ENCODE data around the gene SELL. TPM values are rescaled to one million over a fixed set of nuclear protein-coding genes. Genes with fewer than 3 reads are reported as not detected.
"Not testable (repeated sequence)": the region's sequence is repeated elsewhere in the genome, so short reads cannot be mapped to it uniquely, and the experiment has no call there.

The SELL gene
- total and polyA plus RNA-seq, 5 donors from 2014 or later = 370 to 2,165 (median 1,933) TPM

DNA sequence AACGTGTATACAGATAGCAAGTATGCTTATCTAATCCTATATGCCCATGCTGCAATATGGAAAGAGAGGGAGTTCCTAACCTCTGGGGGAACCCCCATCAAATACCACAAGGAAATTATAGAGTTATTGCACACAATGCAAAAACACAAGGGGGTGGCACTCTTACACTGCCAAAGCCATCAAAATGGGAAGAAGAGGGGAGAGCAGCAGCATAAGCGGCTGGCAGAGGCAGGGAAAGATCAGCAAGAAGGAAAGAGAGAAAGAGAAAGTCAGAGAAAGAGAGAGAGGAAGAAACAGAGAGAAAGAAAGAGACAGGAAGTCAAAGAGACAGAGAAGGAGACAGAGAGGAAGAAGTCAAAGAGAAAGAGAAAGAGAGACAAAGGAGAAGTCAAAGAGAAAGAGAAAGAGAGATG is 44.2 kb downstream of the SELL start:
- Mint-ChIP-seq H3K27ac (peak overlapping the region; percentile 94 to 100 (median 98)), H3K36me3 (peaks cover 32% of the 10 kb centered on the region), H3K4me3 (peak overlapping the region; percentile 55 to 86 (median 76)), H3K4me1 (peaks cover 19 to 92% (median 61%) of the 10 kb centered on the region in 4 donors), H3K9me3 (peaks cover 0 to 10% (median 0%) of the 10 kb centered on the region in 7 donors)
- Histone ChIP-seq H3K27ac (ENCODE audit: insufficient read depth, low read length, poor library complexity, severe bottlenecking) (peak overlapping the region; percentile 73), H3K4me3 (ENCODE audit: low read depth, low read length) (peak overlapping the region; percentile 68), H3K4me1 (ENCODE audit: control insufficient read depth, insufficient read depth, low read length, poor library complexity, severe bottlenecking) (peaks cover 32% of the 10 kb centered on the region)
- not testable (repeated sequence) for H3K27me3 Mint-ChIP-seq; H3K9me3 ChIP-seq (ENCODE audit: control insufficient read depth in 2 of 2, low read length in 2 of 2); H3K36me3 ChIP-seq (ENCODE audit: control insufficient read depth, insufficient read depth, low read length); H3K27me3 ChIP-seq (ENCODE audit: control insufficient read depth, insufficient read depth, low read length)
- peak; percentile 70 to 78 for ATAC-seq (ENCODE audit: low read depth in 2 of 2)
- peak in 2 of 3 donors; percentile 43 to 70 for DNase-seq

DNA sequence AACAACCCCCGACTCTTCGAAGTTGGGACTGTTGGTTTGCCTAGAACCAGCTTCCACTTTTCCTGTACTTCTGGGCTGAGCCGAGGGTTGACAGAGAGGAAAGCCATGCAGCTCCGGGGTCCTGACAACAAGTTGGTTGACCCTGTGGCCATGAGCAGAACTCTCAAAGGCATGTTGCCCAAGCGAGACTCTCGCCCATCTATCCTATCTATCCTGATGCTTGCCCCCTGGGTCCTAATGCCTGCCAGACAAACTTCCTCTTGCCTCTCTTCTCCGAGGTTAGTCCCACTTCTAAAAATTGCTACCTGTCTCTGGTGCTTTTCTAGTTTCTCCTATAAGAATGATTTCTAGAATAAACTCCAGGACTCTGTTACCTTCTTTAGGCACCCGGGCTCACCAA is 48.7 kb downstream of the SELL start:
- Mint-ChIP-seq H3K9me3 (peaks cover under 1 to 11% (median 4%) of the 10 kb centered on the region in 7 donors), H3K27ac (peak overlapping the region; percentile 61 to 88 (median 74)), H3K36me3 (peaks cover 38% of the 10 kb centered on the region), H3K4me3 (peak overlapping the region; percentile 78 to 88 (median 84)), H3K4me1 (peaks cover 35 to 92% (median 63%) of the 10 kb centered on the region in 4 donors)
- Histone ChIP-seq H3K4me3 (ENCODE audit: low read depth, low read length) (peak overlapping the region; percentile 57), H3K4me1 (ENCODE audit: control insufficient read depth, insufficient read depth, low read length, poor library complexity, severe bottlenecking) (peaks cover 35% of the 10 kb centered on the region)
- H3K9me3 ChIP-seq (ENCODE audit: control insufficient read depth in 2 of 2, low read length in 2 of 2); H3K27ac ChIP-seq (ENCODE audit: insufficient read depth, low read length, poor library complexity, severe bottlenecking); ATAC-seq (ENCODE audit: low read depth in 2 of 2); H3K27me3 ChIP-seq (ENCODE audit: control insufficient read depth, insufficient read depth, low read length); H3K36me3 ChIP-seq (ENCODE audit: control insufficient read depth, insufficient read depth, low read length); H3K27me3 Mint-ChIP-seq; DNase-seq: not testable (repeated sequence)

- H3K4me3 Mint-ChIP-seq = not testable (repeated sequence)
- H3K27ac Mint-ChIP-seq = peak overlapping the region; percentile 82 to 98 (median 85)
These were observed 50.4 kb downstream of the SELL start for GRCh38 chr1:169661066-169661465.

DNA sequence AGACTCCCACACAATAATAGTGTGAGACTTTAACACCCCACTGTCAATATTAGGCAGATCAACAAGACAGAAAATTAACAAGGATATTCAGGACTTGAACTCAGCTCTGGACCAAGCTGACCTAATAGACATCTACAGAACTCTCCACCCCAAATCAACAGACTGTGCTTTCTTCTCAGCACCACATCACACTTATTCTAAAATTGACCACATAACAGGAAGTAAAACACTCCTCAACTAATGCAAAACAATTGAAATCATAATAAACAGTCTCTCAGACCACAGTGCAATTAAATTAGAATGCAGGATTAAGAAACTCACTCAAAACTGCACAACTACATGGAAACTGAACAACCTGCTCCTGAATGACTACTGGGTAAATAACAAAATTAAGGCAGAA is 52.6 kb downstream of the SELL start:
- peak in 1 of 3 donors; percentile 47 for DNase-seq
- H3K4me3 ChIP-seq (ENCODE audit: low read depth, low read length) = peak overlapping the region; percentile 59
- peaks cover 43% of the 10 kb centered on the region for H3K4me1 ChIP-seq (ENCODE audit: control insufficient read depth, insufficient read depth, low read length, poor library complexity, severe bottlenecking)
- Mint-ChIP-seq H3K4me1 (peaks cover 39 to 95% (median 59%) of the 10 kb centered on the region in 4 donors), H3K27ac (peak overlapping the region; percentile 82 to 98 (median 85)), H3K4me3 (peak overlapping the region; percentile 67 to 85 (median 71)), H3K36me3 (peaks cover 31% of the 10 kb centered on the region), H3K9me3 (peaks cover 2 to 19% (median 6%) of the 10 kb centered on the region in 7 donors)
- not testable (repeated sequence) for H3K36me3 ChIP-seq (ENCODE audit: control insufficient read depth, insufficient read depth, low read length); ATAC-seq (ENCODE audit: low read depth in 2 of 2); H3K27me3 Mint-ChIP-seq; H3K9me3 ChIP-seq (ENCODE audit: control insufficient read depth in 2 of 2, low read length in 2 of 2); H3K27me3 ChIP-seq (ENCODE audit: control insufficient read depth, insufficient read depth, low read length); H3K27ac ChIP-seq (ENCODE audit: insufficient read depth, low read length, poor library complexity, severe bottlenecking)

More at GRCh38 chr1:169661066-169661465, 50.4 kb downstream of the SELL start:
- not testable (repeated sequence) for H3K27me3 ChIP-seq (ENCODE audit: control insufficient read depth, insufficient read depth, low read length); H3K27ac ChIP-seq (ENCODE audit: insufficient read depth, low read length, poor library complexity, severe bottlenecking); DNase-seq; H3K9me3 ChIP-seq (ENCODE audit: control insufficient read depth in 2 of 2, low read length in 2 of 2); H3K4me3 ChIP-seq (ENCODE audit: low read depth, low read length); H3K36me3 ChIP-seq (ENCODE audit: control insufficient read depth, insufficient read depth, low read length); H3K27me3 Mint-ChIP-seq; ATAC-seq (ENCODE audit: low read depth in 2 of 2)
- Mint-ChIP-seq H3K9me3 (peaks cover 2 to 14% (median 6%) of the 10 kb centered on the region in 7 donors), H3K4me1 (peaks cover 34 to 92% (median 56%) of the 10 kb centered on the region in 4 donors), H3K36me3 (peaks cover 36% of the 10 kb centered on the region)
- H3K4me1 ChIP-seq (ENCODE audit: control insufficient read depth, insufficient read depth, low read length, poor library complexity, severe bottlenecking) = peaks cover 40% of the 10 kb centered on the region

GRCh38 chr1:169653873-169654272 is 57.5 kb downstream of the SELL start:
- H3K27me3 Mint-ChIP-seq = no peaks in the 10 kb centered on the region
- peaks cover 0 to 6% of the 10 kb centered on the region in 2 experiments for H3K9me3 ChIP-seq (ENCODE audit: control insufficient read depth in 2 of 2, low read length in 2 of 2)
- H3K4me1 ChIP-seq (ENCODE audit: control insufficient read depth, insufficient read depth, low read length, poor library complexity, severe bottlenecking) = peaks cover 40% of the 10 kb centered on the region
- ATAC-seq (ENCODE audit: low read depth in 2 of 2) (no peak), DNase-seq (no peak)
- H3K36me3 Mint-ChIP-seq = peaks cover 16% of the 10 kb centered on the region
- peaks cover 46 to 81% (median 51%) of the 10 kb centered on the region in 4 donors for H3K4me1 Mint-ChIP-seq
- H3K27ac Mint-ChIP-seq = peak overlapping the region in 2 of 3 donors; percentile 72 to 76
- H3K4me3 ChIP-seq (ENCODE audit: low read depth, low read length) = no peak overlapping the region
- H3K36me3 ChIP-seq (ENCODE audit: control insufficient read depth, insufficient read depth, low read length) = peaks cover 5% of the 10 kb centered on the region
- H3K4me3 Mint-ChIP-seq = no peak overlapping the region
- H3K9me3 Mint-ChIP-seq = peaks cover 1 to 19% (median 4%) of the 10 kb centered on the region in 7 donors
- no peaks in the 10 kb centered on the region for H3K27me3 ChIP-seq (ENCODE audit: control insufficient read depth, insufficient read depth, low read length)
- H3K27ac ChIP-seq (ENCODE audit: insufficient read depth, low read length, poor library complexity, severe bottlenecking) = no peak overlapping the region

GRCh38 chr1:169651035-169651434 is 60.4 kb downstream of the SELL start:
- Mint-ChIP-seq H3K9me3 (peaks cover 0 to 12% (median 0%) of the 10 kb centered on the region in 7 donors), H3K27ac (no peak overlapping the region), H3K27me3 (no peaks in the 10 kb centered on the region), H3K36me3 (peaks cover 5% of the 10 kb centered on the region), H3K4me3 (no peak overlapping the region), H3K4me1 (peaks cover 45 to 70% (median 51%) of the 10 kb centered on the region in 4 donors)
- Histone ChIP-seq H3K36me3 (ENCODE audit: control insufficient read depth, insufficient read depth, low read length) (no peaks in the 10 kb centered on the region), H3K4me3 (ENCODE audit: low read depth, low read length) (no peak overlapping the region), H3K4me1 (ENCODE audit: control insufficient read depth, insufficient read depth, low read length, poor library complexity, severe bottlenecking) (peaks cover 27% of the 10 kb centered on the region), H3K27ac (ENCODE audit: insufficient read depth, low read length, poor library complexity, severe bottlenecking) (no peak overlapping the region), H3K9me3 (ENCODE audit: control insufficient read depth in 2 of 2, low read length in 2 of 2) (peaks cover 0 to 6% of the 10 kb centered on the region in 2 experiments), H3K27me3 (ENCODE audit: control insufficient read depth, insufficient read depth, low read length) (no peaks in the 10 kb centered on the region)
- DNase-seq (no peak), ATAC-seq (ENCODE audit: low read depth in 2 of 2) (no peak)

DNA sequence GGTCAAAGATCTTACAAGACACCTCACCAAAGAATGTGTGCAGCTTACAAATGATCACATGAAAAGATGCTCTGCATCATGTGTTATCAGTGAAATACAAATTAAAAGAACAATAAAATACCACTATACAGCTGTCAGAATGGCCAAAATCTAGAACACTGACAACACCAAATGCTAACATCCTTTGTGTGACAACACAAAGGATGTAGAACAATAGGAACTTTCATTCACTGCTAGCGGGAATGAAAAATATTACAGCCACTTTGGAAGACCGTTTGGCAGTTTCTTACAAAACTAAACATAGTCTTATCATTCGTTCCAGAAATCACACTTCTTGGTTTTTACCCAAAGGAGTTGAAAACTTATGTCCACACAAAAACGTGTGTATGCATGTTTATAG is 60.9 kb downstream of the SELL start:
- peak overlapping the region in 2 of 3 donors; percentile 31 to 78 for H3K27ac Mint-ChIP-seq
- H3K27me3 Mint-ChIP-seq = no peaks in the 10 kb centered on the region
- H3K27ac ChIP-seq (ENCODE audit: insufficient read depth, low read length, poor library complexity, severe bottlenecking) = no peak overlapping the region
- no peaks in the 10 kb centered on the region for H3K27me3 ChIP-seq (ENCODE audit: control insufficient read depth, insufficient read depth, low read length)
- H3K36me3 ChIP-seq (ENCODE audit: control insufficient read depth, insufficient read depth, low read length) = no peaks in the 10 kb centered on the region
- ATAC-seq (ENCODE audit: low read depth in 2 of 2) (no peak), DNase-seq (no peak)
- H3K4me1 Mint-ChIP-seq = peaks cover 41 to 68% (median 49%) of the 10 kb centered on the region in 4 donors
- no peak overlapping the region for H3K4me3 Mint-ChIP-seq
- no peak overlapping the region for H3K4me3 ChIP-seq (ENCODE audit: low read depth, low read length)
- H3K4me1 ChIP-seq (ENCODE audit: control insufficient read depth, insufficient read depth, low read length, poor library complexity, severe bottlenecking) = peaks cover 25% of the 10 kb centered on the region
- H3K9me3 ChIP-seq (ENCODE audit: control insufficient read depth in 2 of 2, low read length in 2 of 2) = peaks cover 0 to 6% of the 10 kb centered on the region in 2 experiments
- H3K9me3 Mint-ChIP-seq = peaks cover 0 to 12% (median 0%) of the 10 kb centered on the region in 7 donors
- H3K36me3 Mint-ChIP-seq = peaks cover 5% of the 10 kb centered on the region

DNA sequence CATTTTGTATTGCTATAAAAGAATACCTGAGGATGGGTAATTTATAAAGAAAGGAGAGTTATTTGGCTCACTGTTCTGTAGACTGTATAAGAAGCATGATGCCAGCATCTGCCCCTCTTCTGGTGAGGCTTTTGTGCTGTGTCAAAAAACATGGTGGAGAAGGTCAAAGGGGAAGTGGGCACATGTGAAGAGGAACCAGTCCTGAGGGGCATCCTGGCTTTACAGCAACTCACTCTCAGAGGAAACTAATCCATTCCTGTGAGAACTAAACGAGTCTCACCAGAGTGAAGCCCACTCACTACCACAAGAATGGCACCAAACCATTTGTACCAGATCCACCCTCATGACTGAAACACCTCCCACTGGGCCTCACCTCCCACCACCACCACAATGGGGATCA is 62.7 kb downstream of the SELL start:
- Histone ChIP-seq H3K9me3 (ENCODE audit: control insufficient read depth in 2 of 2, low read length in 2 of 2) (no peaks in the 10 kb centered on the region), H3K27ac (ENCODE audit: insufficient read depth, low read length, poor library complexity, severe bottlenecking) (peak overlapping the region; percentile 51), H3K36me3 (ENCODE audit: control insufficient read depth, insufficient read depth, low read length) (no peaks in the 10 kb centered on the region), H3K4me3 (ENCODE audit: low read depth, low read length) (peak overlapping the region; percentile 37), H3K27me3 (ENCODE audit: control insufficient read depth, insufficient read depth, low read length) (no peaks in the 10 kb centered on the region), H3K4me1 (ENCODE audit: control insufficient read depth, insufficient read depth, low read length, poor library complexity, severe bottlenecking) (peaks cover 25% of the 10 kb centered on the region)
- Mint-ChIP-seq H3K4me3 (peak overlapping the region in 3 of 4 donors; percentile 29 to 73 (median 68)), H3K36me3 (no peaks in the 10 kb centered on the region), H3K27ac (peak overlapping the region; percentile 78 to 97 (median 91)), H3K4me1 (peaks cover 40 to 60% (median 45%) of the 10 kb centered on the region in 4 donors), H3K9me3 (peaks cover 0 to 6% (median 1%) of the 10 kb centered on the region in 7 donors), H3K27me3 (no peaks in the 10 kb centered on the region)
- no peak for ATAC-seq (ENCODE audit: low read depth in 2 of 2)
- DNase-seq = no peak
